HepG2 (cell line): Measurements from ENCODE around the gene TRAF4. TPM values are rescaled to one million over a fixed set of nuclear protein-coding genes. Genes with fewer than 3 reads are reported as not detected.

Source experiments
- AFF4 ChIP-seq: sonication (generic); formaldehyde crosslinking; IDR thresholded peaks from 2 replicates; pipeline ENCODE4 v1.4.0; 2020; ENCODE audit warnings: missing genetic modification reagents
- AGO2 ChIP-seq: fragments of 200-400 bp; formaldehyde crosslinking; optimal IDR thresholded peaks from 2 replicates; pipeline ENCODE3; 2017; ENCODE audit warnings: mild to moderate bottlenecking, low read depth, low read length, moderate library complexity
- DNMT3B ChIP-seq: conservative IDR thresholded peaks from 2 replicates; pipeline ENCODE4 v1.6.1; 2016; ENCODE audit warnings: missing biosample characterization, control low read depth
- FOXC1 ChIP-seq: sonication (generic); formaldehyde crosslinking; IDR thresholded peaks from 2 replicates; pipeline ENCODE4 v1.8.0; 2022; ENCODE audit warnings: mild to moderate bottlenecking, missing genetic modification reagents, borderline replicate concordance
- IRX3 ChIP-seq: sonication (generic); formaldehyde crosslinking; IDR thresholded peaks from 2 replicates; pipeline ENCODE4 v1.8.1; 2023; ENCODE audit warnings: mild to moderate bottlenecking, low read depth, missing genetic modification reagents, borderline replicate concordance
- PBX2 ChIP-seq: IDR thresholded peaks from 2 replicates; pipeline ENCODE4 v1.6.1; 2016; ENCODE audit warnings: control low read depth
- THAP11 ChIP-seq: IDR thresholded peaks from 2 replicates; pipeline ENCODE4 v1.6.1; 2016; ENCODE audit warnings: missing biosample characterization, missing genetic modification reagents
- YY1 ChIP-seq: IDR thresholded peaks from 2 replicates; pipeline ENCODE4 v1.6.1; 2011; ENCODE audit warnings: low read length, low read depth, moderate library complexity, mild to moderate bottlenecking; ENCODE audit not compliant: insufficient read depth, insufficient replicate concordance
- ZC3H4 ChIP-seq: sonication (generic); formaldehyde crosslinking; IDR thresholded peaks from 2 replicates; pipeline ENCODE4 v1.4.0; 2020; ENCODE audit warnings: missing genetic modification reagents, borderline replicate concordance
- ZFP62 ChIP-seq: sonication (generic); formaldehyde crosslinking; IDR thresholded peaks from 2 replicates; pipeline ENCODE4 v1.4.0; 2020; ENCODE audit warnings: missing genetic modification reagents
- ZFP82 ChIP-seq: sonication (generic); formaldehyde crosslinking; IDR thresholded peaks from 2 replicates; pipeline ENCODE4 v1.5.1; 2020; ENCODE audit warnings: mild to moderate bottlenecking, missing genetic modification reagents, borderline replicate concordance
- ZFY ChIP-seq: sonication (generic); formaldehyde crosslinking; IDR thresholded peaks from 2 replicates; pipeline ENCODE4 v1.4.0; 2020; ENCODE audit warnings: missing genetic modification reagents
- ZNF230 ChIP-seq: sonication (generic); formaldehyde crosslinking; IDR thresholded peaks from 2 replicates; pipeline ENCODE4 v1.4.0; 2020; ENCODE audit warnings: mild to moderate bottlenecking, missing genetic modification reagents
- ZNF235 ChIP-seq: sonication (generic); formaldehyde crosslinking; IDR thresholded peaks from 2 replicates; pipeline ENCODE4 v1.8.1; 2023; ENCODE audit warnings: mild to moderate bottlenecking, missing genetic modification reagents, borderline replicate concordance
- ZNF263 ChIP-seq: sonication (generic); formaldehyde crosslinking; IDR thresholded peaks from 2 replicates; pipeline ENCODE4 v1.4.0; 2020; ENCODE audit warnings: missing genetic modification reagents
- ZNF317 ChIP-seq: sonication (generic); formaldehyde crosslinking; IDR thresholded peaks from 2 replicates; pipeline ENCODE4 v1.5.0; 2020; ENCODE audit warnings: mild to moderate bottlenecking, missing genetic modification reagents
- ZNF362 ChIP-seq: sonication (generic); formaldehyde crosslinking; IDR thresholded peaks from 2 replicates; pipeline ENCODE4 v1.4.0; 2020; ENCODE audit warnings: missing genetic modification reagents, mild to moderate bottlenecking, borderline replicate concordance
- ZNF580 ChIP-seq: IDR thresholded peaks from 2 replicates; pipeline ENCODE4 v1.6.1; 2016; ENCODE audit warnings: low read depth, borderline replicate concordance
- ZNF597 ChIP-seq: sonication (generic); formaldehyde crosslinking; IDR thresholded peaks from 2 replicates; pipeline ENCODE4 v1.5.0; 2020; ENCODE audit warnings: missing genetic modification reagents
- polyA plus RNA-seq, 8 experiments: library from polyadenylated mRNA; depleted of rRNA in 3 of 8; stranded (reverse) in 7 of 8; unstranded in 1 of 8; fragments of >200 nt; fragmentation: Illumina TruSeq in 4 of 8; extraction: Trizol in 4 of 8; gene quantifications; 2 replicates each; pipeline versions ENCODE4 v1.2.1 to v1.2.3, GENCODE V29; 2011 to 2016; ENCODE audit warnings: low read depth in 4 of 8, missing spikeins in 1 of 8, mixed read lengths in 1 of 8; ENCODE audit not compliant: insufficient read depth in 1 of 8
- total RNA-seq, 5 experiments: library from RNA; depleted of rRNA; stranded (reverse); fragments of >200 nt; fragmentation: Illumina TruSeq; extraction: Trizol; gene quantifications; 2 replicates each; pipeline ENCODE4 v1.2.3, GENCODE V29; 2016; ENCODE audit warnings: low read depth in 1 of 5

Gene TRAF4
- total and polyA plus RNA-seq, 2 of the 13 experiments (the other 11 are each of a cell fraction or from before 2014, with no cell fraction given), result 86.0 to 89.9 TPM

GRCh38 chr17:28744972-28745785 lies 1.4 kb downstream of the TRAF4 start (continued):
- TF ChIP-seq AFF4 (CRISPR knock-in tag), result peak; percentile 83; the same call in 1 of the 2 replicates
- no peak for TF ChIP-seq DNMT3B
- TF ChIP-seq ZC3H4, result peak; percentile 87; the same call in 1 of the 2 replicates
- TF ChIP-seq ZFP62 (CRISPR knock-in tag), result no peak
- no peak for TF ChIP-seq ZNF597 (CRISPR knock-in tag)
- TF ChIP-seq YY1, result no peak
- no peak for TF ChIP-seq IRX3 (CRISPR knock-in tag)
- TF ChIP-seq ZNF362 (CRISPR knock-in tag), result peak; percentile 27; the same call in 1 of the 2 replicates
- no peak for TF ChIP-seq ZFP82
- 0 out of 2 replicates have a peak, but pooled peaks have one; percentile 22 for TF ChIP-seq ZNF317 (CRISPR knock-in tag)
- TF ChIP-seq ZFY (CRISPR knock-in tag), result peak; percentile 68; the same call in 1 of the 2 replicates
- peak; percentile 88 for TF ChIP-seq AGO2
- peak; percentile 54; the same call in 1 of the 2 replicates for TF ChIP-seq THAP11 (CRISPR knock-in tag)
- TF ChIP-seq ZNF230, result peak; percentile 17; the same call in 1 of the 2 replicates
- TF ChIP-seq ZNF235 (CRISPR knock-in tag), result no peak
- TF ChIP-seq ZNF263 (CRISPR knock-in tag), result peak; percentile 98
- TF ChIP-seq FOXC1 (CRISPR knock-in tag), result peak; percentile 75; the same call in 1 of the 2 replicates
- TF ChIP-seq PBX2 (CRISPR knock-in tag), result no peak
- TF ChIP-seq ZNF580 (CRISPR knock-in tag), result peak; percentile 19; the same call in 1 of the 2 replicates
